Thyroid gland (tissue), 4 donors: ENCODE data around the gene TRIM71. TPM values are rescaled to one million over a fixed set of nuclear protein-coding genes. Genes with fewer than 3 reads are reported as not detected.

Experiments
- DNase-seq, 2 donors: peaks; one replicate each; pipeline ENCODE4 v3.0.0-alpha.2; 2019
- H3K27ac ChIP-seq, 3 donors: fragments of 200-600 bp; sonication (generic); 1 replicate in 2 of 3; 2 replicates in 1 of 3; pipeline ENCODE4 v1.5.1; 2016 to 2019; ENCODE audit warnings: mild to moderate bottlenecking in 1 of 3, moderate library complexity in 1 of 3
- H3K27me3 ChIP-seq: fragments of 200-600 bp; sonication (generic); one replicate; pipeline ENCODE4 v1.5.1; 2019
- H3K36me3 ChIP-seq, 2 donors: fragments of 200-600 bp; sonication (generic); one replicate each; pipeline ENCODE4 v1.5.1; 2016 to 2019
- H3K4me1 ChIP-seq, 2 donors: fragments of 200-600 bp; sonication (generic); one replicate each; pipeline ENCODE4 v1.5.1; 2017 to 2019
- H3K4me3 ChIP-seq, 3 donors: fragments of 200-600 bp; sonication (generic); replicated peaks in 1 of 3; 1 replicate in 2 of 3; 2 replicates in 1 of 3; pipeline ENCODE4 v1.5.1; 2016; ENCODE audit warnings: mild to moderate bottlenecking in 1 of 3
- H3K9me3 ChIP-seq: fragments of 200-600 bp; sonication (generic); one replicate; pipeline ENCODE4 v1.5.1; 2017
- CTCF ChIP-seq, 6 experiments: fragments of 200-600 bp in 3 of 6; fragments of 450-650 bp in 3 of 6; sonication (generic) in 3 of 6; IDR thresholded peaks; one replicate each; pipeline ENCODE4 v1.5.1; 2016 to 2019; ENCODE audit warnings: antibody characterized with exemption in 6 of 6, mild to moderate bottlenecking in 2 of 6, inconsistent platforms in 1 of 6, moderate library complexity in 1 of 6
- POLR2A ChIP-seq, 2 donors: fragments of 450-650 bp; IDR thresholded peaks; one replicate each; pipeline ENCODE4 v1.6.1; 2017; ENCODE audit warnings: antibody characterized with exemption in 2 of 2, mild to moderate bottlenecking in 2 of 2, moderate library complexity in 1 of 2
- WGBS, 2 donors: methylation state at CpG; one replicate each; pipeline ENCODE4 v1.1.5; 2017; 5-methylcytosine and 5-hydroxymethylcytosine counted together
- intact Hi-C: fragments of 100-400 bp; cut with DNase I; formaldehyde crosslinking; loops from one replicate; pipeline ENCODE4 v1.15.1; 2023
- total RNA-seq, 4 donors: library from RNA; depleted of rRNA; stranded (reverse); fragments of >200 nt; gene quantifications; one replicate each; pipeline ENCODE4 v1.2.3, GENCODE V29; 2016

The TRIM71 gene
- total RNA-seq, 4 donors from 2014 or later = under 0.01 to 0.15 (median 0.13) TPM; not detected in 1

- Histone ChIP-seq H3K4me1 (peaks cover 3 to 9% of the 10 kb centered on the region in 2 donors), H3K36me3 (no peaks in the 10 kb centered on the region), H3K9me3 (no peaks in the 10 kb centered on the region), H3K4me3 (no peak overlapping the region), H3K27ac (no peak overlapping the region), H3K27me3 (no peaks in the 10 kb centered on the region)
- DNase-seq = no peak
- TF ChIP-seq CTCF (IDR thresholded peaks at IDR 0.05) = no peak
- WGBS, 2 donors = 47 to 51% methylated on average over 2 of the region's 2 CpGs
- intact Hi-C loops = no loop called here
These were observed 63.8 kb downstream of the TRIM71 start for GRCh38 chr3:32881624-32882023.

- Histone ChIP-seq H3K9me3 (no peaks in the 10 kb centered on the region), H3K36me3 (no peaks in the 10 kb centered on the region), H3K27me3 (no peaks in the 10 kb centered on the region), H3K4me3 (no peak overlapping the region), H3K4me1 (peaks cover 3 to 9% of the 10 kb centered on the region in 2 donors), H3K27ac (no peak overlapping the region)
- intact Hi-C loops = no loop called here
- no peak for DNase-seq
- no peak for TF ChIP-seq CTCF (IDR thresholded peaks at IDR 0.05)
- WGBS, 2 donors = 88 to 91% methylated on average over 1 of the region's 1 CpG
These were observed 64.4 kb downstream of the TRIM71 start for GRCh38 chr3:32882189-32882588.

- no peaks in the 10 kb centered on the region for H3K36me3 ChIP-seq
- intact Hi-C loops = no loop called here
- no peaks in the 10 kb centered on the region for H3K9me3 ChIP-seq
- DNase-seq = no peak
- H3K27me3 ChIP-seq = no peaks in the 10 kb centered on the region
- H3K4me1 ChIP-seq = peaks cover 3 to 9% of the 10 kb centered on the region in 2 donors
- TF ChIP-seq CTCF (IDR thresholded peaks at IDR 0.05) (no peak), POLR2A (IDR thresholded peaks at IDR 0.05) (no peak)
- 85 to 95% methylated on average over 6 of the region's 6 CpGs for WGBS, 2 donors
- no peak overlapping the region for H3K4me3 ChIP-seq
- H3K27ac ChIP-seq = no peak overlapping the region
These were observed 64.8 kb downstream of the TRIM71 start for GRCh38 chr3:32882603-32883025.

- Histone ChIP-seq H3K27me3 (no peaks in the 10 kb centered on the region), H3K27ac (no peak overlapping the region), H3K9me3 (no peaks in the 10 kb centered on the region), H3K4me1 (peaks cover 3 to 7% of the 10 kb centered on the region in 2 donors), H3K36me3 (no peaks in the 10 kb centered on the region), H3K4me3 (no peak overlapping the region)
- intact Hi-C loops = no loop called here
- DNase-seq = no peak
- TF ChIP-seq POLR2A (IDR thresholded peaks at IDR 0.05) (no peak), CTCF (IDR thresholded peaks at IDR 0.05) (no peak)
- 83 to 93% methylated on average over 2 of the region's 2 CpGs for WGBS, 2 donors
These were observed 66.0 kb downstream of the TRIM71 start for GRCh38 chr3:32883817-32884216.

- TF ChIP-seq POLR2A (IDR thresholded peaks at IDR 0.05) = no peak
- H3K4me3 ChIP-seq = no peak overlapping the region
- no peaks in the 10 kb centered on the region for H3K27me3 ChIP-seq
- H3K27ac ChIP-seq = no peak overlapping the region
- no peaks in the 10 kb centered on the region for H3K9me3 ChIP-seq
- H3K36me3 ChIP-seq = no peaks in the 10 kb centered on the region
- H3K4me1 ChIP-seq = peaks cover 0 to 3% of the 10 kb centered on the region in 2 donors
- no peak for DNase-seq
- intact Hi-C loops = no loop called here
- WGBS, 2 donors = 90 to 99% methylated on average over 2 of the region's 2 CpGs
These were observed 66.8 kb downstream of the TRIM71 start for GRCh38 chr3:32884591-32884990.
